ENCODE data around the gene KAT5. TPM values are rescaled to one million over a fixed set of nuclear protein-coding genes. Genes with fewer than 3 reads are reported as not detected.
"Not testable (repeated sequence)": the region's sequence is repeated elsewhere in the genome, so short reads cannot be mapped to it uniquely, and the experiment has no call there.

The KAT5 gene
- total RNA-seq, 4 donors from 2014 or later = 68.1 to 118 (median 92.3) TPM

- 88 to 92% methylated on average over 1 of the region's 1 CpG for WGBS, 2 donors
- no peak overlapping the region for H3K27ac ChIP-seq
- H3K9me3 ChIP-seq = no peaks in the 10 kb centered on the region
- H3K36me3 ChIP-seq = no peaks in the 10 kb centered on the region
- DNase-seq (ENCODE audit: low spot score in 2 of 2) = no peak
- no peak overlapping the region for H3K4me3 ChIP-seq
- peaks cover 0 to 5% (median 2%) of the 10 kb centered on the region in 4 donors for H3K4me1 ChIP-seq
- peaks cover 0 to 4% of the 10 kb centered on the region in 2 donors for H3K27me3 ChIP-seq
- TF ChIP-seq CTCF (IDR thresholded peaks at IDR 0.05) (no peak), POLR2A (IDR thresholded peaks at IDR 0.05) (no peak), EP300 (IDR thresholded peaks at IDR 0.05) (no peak)
Measured at GRCh38 chr11:65701686-65702085, 10.4 kb upstream of the KAT5 start.

DNA sequence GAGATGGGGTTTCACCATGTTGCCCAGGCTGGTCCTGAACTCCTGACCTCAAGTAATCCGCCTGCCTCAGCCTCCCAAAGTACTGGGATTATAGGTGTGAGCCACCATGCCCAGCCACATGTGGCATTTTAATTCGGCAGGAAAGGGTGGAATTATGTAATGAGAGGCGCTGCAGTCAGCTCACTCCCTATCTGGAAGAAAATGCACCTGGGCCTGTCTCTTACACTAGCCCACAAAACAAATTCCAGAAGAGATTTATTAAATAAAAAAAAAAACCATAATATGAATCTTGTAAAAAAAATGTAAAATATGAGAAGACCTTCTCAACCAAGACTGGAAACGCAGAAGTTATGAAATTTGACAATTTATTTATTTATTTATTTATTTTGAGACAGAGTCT lies 8.2 kb upstream of the KAT5 start:
- Histone ChIP-seq H3K27me3 (peaks cover 0 to 4% of the 10 kb centered on the region in 2 donors), H3K4me1 (peaks cover 0 to 5% (median 2%) of the 10 kb centered on the region in 4 donors), H3K9me3 (no peaks in the 10 kb centered on the region), H3K27ac (no peak overlapping the region), H3K36me3 (no peaks in the 10 kb centered on the region), H3K4me3 (no peak overlapping the region)
- TF ChIP-seq POLR2A (IDR thresholded peaks at IDR 0.05) (no peak), CTCF (IDR thresholded peaks at IDR 0.05) (no peak), EP300 (IDR thresholded peaks at IDR 0.05) (no peak)
- 64 to 66% methylated on average over 4 of the region's 4 CpGs for WGBS, 2 donors
- DNase-seq (ENCODE audit: low spot score in 2 of 2) = no peak

- not testable (repeated sequence) for H3K27me3 ChIP-seq, H3K36me3 ChIP-seq, H3K27ac ChIP-seq, H3K9me3 ChIP-seq
- 11 to 17% methylated on average over 11 to 14 of the region's 14 CpGs for WGBS, 2 donors
- Histone ChIP-seq H3K4me3 (peak overlapping the region in 2 of 4 donors; percentile 17 to 28), H3K4me1 (peaks cover 0 to 13% (median 2%) of the 10 kb centered on the region in 4 donors)
- TF ChIP-seq CTCF (IDR thresholded peaks at IDR 0.05) = peak; percentile 59 to 83 (median 75)
- peak; percentile 58 to 69 for DNase-seq (ENCODE audit: low spot score in 2 of 2)
Measured at GRCh38 chr11:65706303-65706763, 5.7 kb upstream of the KAT5 start.

GRCh38 chr11:65707002-65707401 lies 5.0 kb upstream of the KAT5 start:
- H3K4me1 ChIP-seq = peaks cover 0 to 15% (median 2%) of the 10 kb centered on the region in 4 donors
- not testable (repeated sequence) for DNase-seq (ENCODE audit: low spot score in 2 of 2); H3K27me3 ChIP-seq; H3K9me3 ChIP-seq; H3K27ac ChIP-seq; H3K4me3 ChIP-seq; H3K36me3 ChIP-seq
- 78 to 86% methylated on average over 11 to 12 of the region's 12 CpGs for WGBS, 2 donors

DNA sequence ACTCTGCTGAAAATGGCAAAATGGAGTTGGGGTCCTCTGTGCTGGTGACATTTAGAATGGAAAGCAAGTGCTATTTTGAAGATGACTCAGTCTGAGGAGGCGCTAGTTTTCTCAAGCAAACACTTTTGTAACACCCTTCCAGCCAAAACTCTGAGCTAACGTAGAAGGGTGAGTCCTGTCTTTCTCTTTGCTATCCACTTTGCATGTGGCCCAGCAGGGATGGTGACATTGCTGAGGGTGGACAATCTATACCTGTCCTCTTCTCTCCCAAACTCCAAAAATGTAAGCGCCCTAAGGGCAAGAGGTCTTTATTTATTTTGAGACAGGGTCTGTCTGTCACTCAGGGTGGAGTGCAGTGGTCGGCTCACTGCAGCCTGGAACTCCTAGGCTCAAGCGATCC lies 3.6 kb upstream of the KAT5 start:
- no peak for DNase-seq (ENCODE audit: low spot score in 2 of 2)
- no peaks in the 10 kb centered on the region for H3K9me3 ChIP-seq
- 83 to 92% methylated on average over 3 to 5 of the region's 5 CpGs for WGBS, 2 donors
- no peaks in the 10 kb centered on the region for H3K27me3 ChIP-seq
- peaks cover 0 to 25% (median 9%) of the 10 kb centered on the region in 4 donors for H3K4me1 ChIP-seq
- H3K36me3 ChIP-seq = peaks cover 0 to 7% (median 0%) of the 10 kb centered on the region in 3 donors
- H3K4me3 ChIP-seq = no peak overlapping the region
- TF ChIP-seq CTCF (IDR thresholded peaks at IDR 0.05) = no peak
- no peak for TF ChIP-seq POLR2A (IDR thresholded peaks at IDR 0.05)
- TF ChIP-seq EP300 (IDR thresholded peaks at IDR 0.05) = no peak
- H3K27ac ChIP-seq = no peak overlapping the region

- no peak for DNase-seq (ENCODE audit: low spot score in 2 of 2)
- Histone ChIP-seq H3K36me3 (peaks cover 3 to 19% (median 11%) of the 10 kb centered on the region in 3 donors), H3K27me3 (no peaks in the 10 kb centered on the region), H3K4me3 (no peak overlapping the region), H3K4me1 (peaks cover 0 to 28% (median 9%) of the 10 kb centered on the region in 4 donors), H3K27ac (no peak overlapping the region), H3K9me3 (no peaks in the 10 kb centered on the region)
- WGBS, 2 donors = 66 to 68% methylated on average over 8 of the region's 8 CpGs
- TF ChIP-seq EP300 (IDR thresholded peaks at IDR 0.05) = no peak
- TF ChIP-seq CTCF (IDR thresholded peaks at IDR 0.05) = no peak
- TF ChIP-seq POLR2A (IDR thresholded peaks at IDR 0.05) = no peak
Measured at GRCh38 chr11:65709661-65710060, 2.4 kb upstream of the KAT5 start.

Data from tibial nerve (tissue), 4 donors.